Colonic mucosa (tissue), 4 donors: ENCODE measurements around the gene BRMS1. TPM values are rescaled to one million over a fixed set of nuclear protein-coding genes. Genes with fewer than 3 reads are reported as not detected.

ENCODE experiments used
- DNase-seq: peaks from one replicate; pipeline ENCODE4 v3.0.0-alpha.2; 2020
- H3K27ac ChIP-seq: fragments of 200-600 bp; one replicate; pipeline ENCODE4 v1.8.0; 2021
- H3K27me3 ChIP-seq: fragments of 200-600 bp; one replicate; pipeline ENCODE4 v1.8.0; 2021
- H3K36me3 ChIP-seq: fragments of 200-600 bp; one replicate; pipeline ENCODE4 v1.8.0; 2021
- H3K4me1 ChIP-seq: fragments of 200-600 bp; one replicate; pipeline ENCODE4 v1.8.0; 2021; ENCODE audit warnings: mild to moderate bottlenecking
- H3K4me3 ChIP-seq: fragments of 200-600 bp; one replicate; pipeline ENCODE4 v1.8.0; 2021
- H3K9ac ChIP-seq, 2 donors: one replicate each; pipeline ENCODE4 v1.7.0; 2013; ENCODE audit warnings: control low read depth in 2 of 2, low read depth in 2 of 2, low read length in 2 of 2
- H3K9me3 ChIP-seq: fragments of 200-600 bp; one replicate; pipeline ENCODE4 v1.8.0; 2021
- intact Hi-C: fragments of 100-400 bp; cut with DNase I; formaldehyde crosslinking; loops from one replicate; pipeline ENCODE4 v1.14.1; 2022
- total RNA-seq, 2 donors: library from RNA; stranded (reverse); fragmentation: NEBNext Ultra II Directional in 1 of 2; extraction: Animal tissue kit (Norgen Biotek cat#: 25700) in 1 of 2; gene quantifications; one replicate each; pipeline ENCODE4 v1.2.1, GENCODE V29; 2021
- TF ChIP-seq, protein P1 (sequence below): fragments of 200-600 bp; IDR thresholded peaks from one replicate; pipeline ENCODE4 v1.8.0; 2022; ENCODE audit warnings: antibody characterized with exemption, mild to moderate bottlenecking
- donor health status: healthy.
- donor health status: DM: no; HTN: no; CAD: no.
- donor health status: DM: no; HTN: no; CAD: no.

The BRMS1 gene
- total RNA-seq, 2 donors from 2014 or later, result 31.1 to 64.6 TPM

DNA sequence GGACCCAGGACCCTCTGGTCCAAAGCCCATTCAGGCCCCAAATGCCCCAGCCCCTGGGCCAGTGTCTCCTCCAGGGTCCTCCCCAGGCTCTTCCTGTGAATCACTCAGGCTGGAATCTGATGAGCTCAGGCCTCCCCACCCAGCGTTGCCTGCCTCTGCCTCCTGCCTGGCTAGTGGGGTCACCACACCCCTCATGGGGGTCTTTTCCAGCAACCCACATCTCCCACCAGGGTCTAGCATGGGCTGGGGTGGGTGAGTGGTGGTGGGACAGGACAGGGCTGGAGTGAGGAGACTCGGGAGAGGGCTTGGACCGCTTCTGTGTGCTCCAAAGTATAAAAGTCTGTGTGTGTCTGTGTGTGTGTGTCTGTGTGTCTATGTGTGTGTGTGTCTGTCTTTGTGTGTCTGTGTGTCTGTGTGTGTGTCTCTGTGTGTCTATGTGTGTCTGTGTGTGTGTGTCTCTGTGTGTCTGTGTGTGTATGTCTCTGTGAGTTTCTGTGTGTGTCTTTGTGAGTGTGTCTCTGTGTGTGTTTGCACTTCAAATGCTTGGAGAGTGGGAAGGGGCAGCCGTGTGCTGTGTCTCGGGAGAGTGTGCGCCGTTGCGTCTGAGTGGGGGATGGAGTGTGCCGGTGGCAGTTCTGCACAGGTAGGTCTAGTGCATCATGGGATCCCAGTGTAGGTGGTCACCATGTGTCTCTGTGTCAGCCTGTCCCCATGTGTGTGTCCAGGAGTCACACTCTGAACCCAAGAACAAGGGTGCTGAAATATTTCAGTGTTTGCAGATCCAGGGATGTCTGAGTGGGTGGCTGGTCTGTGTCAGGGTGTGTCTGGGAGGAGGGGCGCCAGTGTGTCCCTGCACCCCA, 17.5 kb downstream of the BRMS1 start:
- TF ChIP-seq, protein P1, sequence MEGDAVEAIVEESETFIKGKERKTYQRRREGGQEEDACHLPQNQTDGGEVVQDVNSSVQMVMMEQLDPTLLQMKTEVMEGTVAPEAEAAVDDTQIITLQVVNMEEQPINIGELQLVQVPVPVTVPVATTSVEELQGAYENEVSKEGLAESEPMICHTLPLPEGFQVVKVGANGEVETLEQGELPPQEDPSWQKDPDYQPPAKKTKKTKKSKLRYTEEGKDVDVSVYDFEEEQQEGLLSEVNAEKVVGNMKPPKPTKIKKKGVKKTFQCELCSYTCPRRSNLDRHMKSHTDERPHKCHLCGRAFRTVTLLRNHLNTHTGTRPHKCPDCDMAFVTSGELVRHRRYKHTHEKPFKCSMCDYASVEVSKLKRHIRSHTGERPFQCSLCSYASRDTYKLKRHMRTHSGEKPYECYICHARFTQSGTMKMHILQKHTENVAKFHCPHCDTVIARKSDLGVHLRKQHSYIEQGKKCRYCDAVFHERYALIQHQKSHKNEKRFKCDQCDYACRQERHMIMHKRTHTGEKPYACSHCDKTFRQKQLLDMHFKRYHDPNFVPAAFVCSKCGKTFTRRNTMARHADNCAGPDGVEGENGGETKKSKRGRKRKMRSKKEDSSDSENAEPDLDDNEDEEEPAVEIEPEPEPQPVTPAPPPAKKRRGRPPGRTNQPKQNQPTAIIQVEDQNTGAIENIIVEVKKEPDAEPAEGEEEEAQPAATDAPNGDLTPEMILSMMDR, result no peak
- H3K27me3 ChIP-seq, result no peaks in the 10 kb centered on the region
- no peak for DNase-seq
- peaks cover 14% of the 10 kb centered on the region for H3K4me1 ChIP-seq
- H3K27ac ChIP-seq, result no peak overlapping the region
- no peaks in the 10 kb centered on the region for H3K36me3 ChIP-seq
- H3K9me3 ChIP-seq, result no peaks in the 10 kb centered on the region
- H3K9ac ChIP-seq, result peak overlapping the region in 1 of 2 donors; percentile 55
- H3K4me3 ChIP-seq, result no peak overlapping the region
- intact Hi-C loops, result loop anchor here (5.0 kb wide), 1 partner anchor 60 kb away; no protein-coding TSS in a partner anchor

DNA sequence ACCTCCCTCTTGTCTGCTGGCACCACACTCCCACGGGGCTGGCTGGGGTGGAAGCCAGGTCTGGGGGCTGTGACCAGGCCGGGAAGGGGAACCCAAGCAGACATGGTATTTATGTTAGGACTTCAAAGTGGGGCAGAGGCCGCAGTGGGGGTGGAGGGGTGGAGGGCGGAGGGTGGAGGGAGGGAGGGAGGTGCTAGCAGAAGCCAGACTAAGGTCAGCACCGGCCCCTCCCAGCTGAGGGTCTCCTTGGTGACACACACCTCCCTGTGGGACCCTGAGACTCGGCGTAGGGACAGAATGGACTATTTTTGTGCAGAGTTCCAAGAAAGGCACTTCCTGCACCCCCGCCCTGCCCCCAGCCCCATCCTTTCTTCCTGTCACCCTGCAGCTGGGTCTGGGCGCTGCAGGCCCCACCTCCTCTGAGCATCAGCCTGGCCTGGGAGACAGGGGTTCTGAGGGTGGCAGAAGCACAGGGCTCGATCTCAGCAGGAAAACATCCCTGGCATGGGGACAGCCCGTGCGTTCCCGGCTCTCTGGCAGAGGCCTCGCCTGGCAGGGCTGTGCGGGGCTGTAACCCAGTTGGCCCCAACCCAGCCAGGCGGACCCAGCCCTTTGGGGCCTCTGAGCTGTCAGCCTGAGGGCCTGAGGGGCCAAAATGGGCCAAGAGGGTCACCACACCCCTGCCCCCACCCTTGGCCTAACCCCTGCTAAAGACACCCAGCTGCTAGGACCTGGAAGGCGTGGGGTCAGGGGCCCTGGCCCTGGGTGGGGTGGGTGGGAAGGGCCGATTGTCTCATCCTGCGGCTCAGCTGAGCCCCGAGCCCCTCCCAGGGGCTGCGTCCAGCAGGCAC, 18.4 kb downstream of the BRMS1 start:
- TF ChIP-seq, protein P1, result no peak
- no peaks in the 10 kb centered on the region for H3K27me3 ChIP-seq
- H3K4me1 ChIP-seq, result peaks cover 14% of the 10 kb centered on the region
- no peaks in the 10 kb centered on the region for H3K36me3 ChIP-seq
- DNase-seq, result no peak
- intact Hi-C loops, result loop anchor here (5.0 kb wide), 1 partner anchor 61 kb away; no protein-coding TSS in a partner anchor
- H3K9ac ChIP-seq, result no peak overlapping the region
- H3K9me3 ChIP-seq, result no peaks in the 10 kb centered on the region
- no peak overlapping the region for H3K27ac ChIP-seq
- no peak overlapping the region for H3K4me3 ChIP-seq

DNA sequence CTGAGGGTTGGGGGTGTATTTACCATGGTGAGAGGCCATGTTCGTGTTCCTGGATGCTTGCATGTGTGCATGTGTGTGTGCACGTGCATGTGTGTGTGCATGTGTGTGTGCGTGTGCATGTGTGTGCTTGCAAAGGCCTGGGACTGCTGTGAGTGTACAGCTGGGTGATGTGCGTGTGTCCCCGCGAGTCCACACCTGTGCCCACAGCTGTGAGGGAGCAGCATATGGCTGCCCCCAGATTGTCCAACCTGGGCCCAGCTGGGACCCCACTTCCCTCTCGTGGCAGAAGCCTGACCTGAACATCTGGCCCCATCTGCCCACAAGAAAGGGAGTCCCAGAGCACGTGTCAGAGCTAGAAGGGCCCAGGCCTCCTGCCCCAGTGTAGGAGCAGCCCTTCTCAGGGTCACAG, 19.6 kb downstream of the BRMS1 start:
- H3K27ac ChIP-seq, result no peak overlapping the region
- H3K9me3 ChIP-seq, result no peaks in the 10 kb centered on the region
- H3K27me3 ChIP-seq, result no peaks in the 10 kb centered on the region
- TF ChIP-seq, protein P1, result no peak
- intact Hi-C loops, result loop anchor here (5.0 kb wide), 1 partner anchor 62 kb away; no protein-coding TSS in a partner anchor
- H3K4me1 ChIP-seq, result peaks cover 14% of the 10 kb centered on the region
- no peak overlapping the region for H3K4me3 ChIP-seq
- no peak for DNase-seq
- no peak overlapping the region for H3K9ac ChIP-seq
- no peaks in the 10 kb centered on the region for H3K36me3 ChIP-seq

DNA sequence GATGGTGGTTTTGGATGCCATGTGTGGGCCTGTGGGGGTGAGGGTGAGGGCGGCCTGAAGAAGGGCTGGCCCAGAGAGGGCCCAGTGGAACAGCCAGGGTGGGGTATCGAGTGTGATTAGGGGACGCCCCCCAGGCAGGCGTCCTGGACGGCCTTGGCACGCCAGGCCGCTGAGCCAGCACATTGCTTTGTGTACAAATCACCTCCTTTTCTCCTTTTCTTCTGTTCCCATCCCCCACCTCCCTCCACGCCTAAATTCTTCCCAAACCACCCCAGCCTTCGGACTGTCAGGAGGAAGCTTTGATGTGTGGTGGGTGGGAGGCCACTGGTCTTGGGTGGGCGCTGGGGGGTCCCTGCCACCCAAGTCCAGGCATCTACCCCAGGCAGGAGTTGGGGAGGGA, 20.2 kb downstream of the BRMS1 start:
- no peak for DNase-seq
- Histone ChIP-seq H3K9ac (no peak overlapping the region), H3K36me3 (no peaks in the 10 kb centered on the region), H3K9me3 (no peaks in the 10 kb centered on the region), H3K4me1 (peaks cover 14% of the 10 kb centered on the region), H3K27me3 (no peaks in the 10 kb centered on the region), H3K4me3 (no peak overlapping the region), H3K27ac (no peak overlapping the region)
- TF ChIP-seq, protein P1, result no peak
- intact Hi-C loops, result loop anchor here (5.0 kb wide), 1 partner anchor 63 kb away; no protein-coding TSS in a partner anchor

DNA sequence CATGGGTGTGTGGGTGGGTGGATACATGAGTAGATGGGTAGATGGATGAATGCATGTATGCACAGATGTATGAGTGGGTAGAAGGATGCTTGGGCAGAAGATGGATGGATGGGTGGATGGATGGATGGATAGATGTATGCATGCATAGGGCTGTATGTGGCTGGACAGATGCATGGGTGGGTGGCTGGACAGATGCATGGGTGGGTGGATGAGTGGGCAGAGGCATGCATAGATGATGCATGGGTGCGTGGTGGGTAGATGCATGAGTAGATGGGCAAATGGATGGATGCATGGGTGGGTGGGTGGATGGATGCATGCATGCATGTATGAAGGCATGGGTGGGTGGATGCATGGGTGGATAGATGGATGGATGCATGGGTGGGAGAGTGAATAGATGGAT, 21.2 kb downstream of the BRMS1 start:
- no peaks in the 10 kb centered on the region for H3K27me3 ChIP-seq
- H3K36me3 ChIP-seq, result no peaks in the 10 kb centered on the region
- H3K9ac ChIP-seq, result no peak overlapping the region
- DNase-seq, result no peak
- no peak overlapping the region for H3K4me3 ChIP-seq
- intact Hi-C loops, result no loop called here
- H3K9me3 ChIP-seq, result no peaks in the 10 kb centered on the region
- TF ChIP-seq, protein P1, result no peak
- no peak overlapping the region for H3K27ac ChIP-seq
- H3K4me1 ChIP-seq, result peaks cover 14% of the 10 kb centered on the region
